Ramos (cell line): Measurements from ENCODE around the gene SUPT20H.

Experiments
- in situ Hi-C: fragments of 300-500 bp; cut with MboI; formaldehyde crosslinking; loops from one replicate; pipeline ENCODE4 v1.14.3; 2022; ENCODE audit warnings: low sequenced_read_pairs; ENCODE audit not compliant: unreplicated experiment

Gene SUPT20H

DNA sequence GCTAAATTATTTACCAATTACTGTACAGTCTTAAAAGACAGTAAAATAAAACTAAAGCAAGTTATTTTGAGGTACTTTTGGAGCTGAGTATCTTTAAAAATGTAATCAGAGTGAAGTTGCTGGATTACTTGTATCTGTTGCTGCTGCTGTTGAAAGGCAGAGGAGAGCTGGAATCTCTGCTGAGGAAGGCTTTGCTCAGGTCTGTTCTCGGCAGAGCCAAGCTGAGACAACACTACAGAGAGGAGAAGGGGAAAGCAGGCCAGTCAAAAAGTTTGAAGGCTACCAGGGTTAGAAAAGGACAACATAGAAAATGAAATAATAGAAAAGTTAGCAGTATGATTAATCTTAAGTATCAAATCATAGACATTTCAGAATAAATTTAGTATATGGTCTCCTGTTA, 49.1 kb downstream of the SUPT20H start:
- in situ Hi-C loops: no loop called here

DNA sequence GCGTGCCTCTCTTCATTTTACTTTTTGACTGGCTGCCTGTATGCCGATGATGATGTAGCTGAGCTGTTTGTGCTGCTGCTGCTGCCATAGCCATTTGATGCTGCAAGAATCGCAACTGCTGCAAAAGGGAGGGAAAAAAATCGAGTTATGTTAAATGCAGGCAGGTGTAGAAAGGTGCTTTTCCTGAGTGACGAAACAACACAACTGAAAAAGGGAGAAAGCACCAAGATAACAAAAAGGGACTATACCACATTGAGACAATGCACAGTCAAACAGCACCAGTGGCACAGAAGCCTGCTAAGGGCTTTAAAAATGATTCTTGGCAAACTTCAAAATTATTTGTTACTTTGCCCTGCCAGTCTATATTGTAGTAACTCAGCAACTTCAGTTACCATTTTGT, 49.8 kb downstream of the SUPT20H start:
- in situ Hi-C loops: no loop called here

DNA sequence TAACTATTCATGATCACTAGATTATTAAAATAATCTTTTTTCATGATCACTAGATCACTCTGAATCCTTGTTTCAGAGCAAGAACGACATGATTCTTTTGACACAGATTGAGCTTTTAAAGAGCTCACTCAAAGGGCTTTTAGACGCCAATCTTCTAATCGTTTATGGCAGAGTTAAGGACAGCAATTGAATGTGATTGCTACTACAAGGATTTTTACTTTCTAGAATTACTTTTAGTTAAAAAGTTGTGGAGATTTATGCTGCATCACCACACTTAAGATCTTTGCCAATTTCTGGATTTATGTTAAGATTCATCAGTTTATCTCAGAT, 57.6 kb downstream of the SUPT20H start:
- in situ Hi-C loops: no loop called here

DNA sequence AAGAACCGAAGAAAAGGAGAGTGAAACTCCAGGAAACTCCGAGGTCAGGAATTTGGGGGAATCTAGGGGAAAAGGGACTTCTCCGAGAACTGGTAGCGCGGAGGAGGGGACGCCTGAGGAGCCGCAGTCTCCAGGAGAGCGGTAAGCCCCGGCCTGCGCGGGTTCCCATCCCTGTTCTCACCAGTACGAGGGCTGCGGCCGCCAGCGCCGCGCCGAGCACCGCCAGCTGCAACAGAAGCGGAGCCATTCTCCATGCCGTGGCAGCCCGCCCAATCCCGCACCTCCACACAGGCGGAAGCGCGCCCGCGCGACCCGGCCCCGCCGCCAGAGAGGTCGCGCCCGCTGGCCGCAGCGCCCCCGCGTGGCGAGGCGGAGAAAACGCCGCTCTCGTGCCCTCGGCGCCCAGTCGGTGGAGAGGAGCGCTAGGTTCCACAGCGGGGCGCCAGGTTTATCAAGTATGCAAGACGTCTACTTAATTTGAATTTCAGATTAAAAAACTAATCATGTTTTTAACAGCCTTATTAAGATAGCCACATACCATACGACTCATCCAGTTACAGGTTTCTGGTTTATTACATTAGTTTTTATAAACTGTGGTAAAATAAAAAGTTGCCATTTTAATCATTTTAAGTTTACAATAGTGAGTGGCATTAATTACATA, 60.3 kb downstream of the SUPT20H start, which contains the start of gene ALG5:
TSS of gene ALG5 (minus strand) at position 287 of the 661 bp plus-strand sequence. CDS start at position 247, 40 bp downstream.
- in situ Hi-C loops: no loop called here

DNA sequence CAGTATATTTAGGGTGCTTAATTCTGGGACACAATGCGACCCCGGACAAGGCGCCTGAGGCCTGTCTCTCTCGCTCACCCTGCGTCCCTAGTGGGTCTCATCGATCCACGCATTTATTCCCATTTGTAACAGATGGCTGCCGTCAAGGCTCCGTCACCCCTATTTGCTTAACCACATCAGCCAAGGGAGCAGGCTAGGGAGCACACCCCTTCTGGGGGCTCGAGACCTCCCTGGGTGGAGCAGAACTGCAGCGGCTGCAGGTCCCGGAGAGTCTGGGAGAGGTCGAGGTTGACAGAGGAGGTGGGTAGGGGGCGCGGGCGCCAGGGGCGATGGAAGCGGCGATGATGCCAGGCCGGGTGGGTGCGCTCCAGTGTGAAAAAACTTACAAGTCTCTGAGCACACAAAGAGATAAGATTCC, 60.9 kb downstream of the SUPT20H start:
- in situ Hi-C loops: no loop called here

- in situ Hi-C loops: no loop called here
Observed at GRCh38 chr13:36997716-36998427, 61.6 kb downstream of the SUPT20H start.

GRCh38 chr13:36992362-36992761, 67.1 kb downstream of the SUPT20H start:
- in situ Hi-C loops: no loop called here

DNA sequence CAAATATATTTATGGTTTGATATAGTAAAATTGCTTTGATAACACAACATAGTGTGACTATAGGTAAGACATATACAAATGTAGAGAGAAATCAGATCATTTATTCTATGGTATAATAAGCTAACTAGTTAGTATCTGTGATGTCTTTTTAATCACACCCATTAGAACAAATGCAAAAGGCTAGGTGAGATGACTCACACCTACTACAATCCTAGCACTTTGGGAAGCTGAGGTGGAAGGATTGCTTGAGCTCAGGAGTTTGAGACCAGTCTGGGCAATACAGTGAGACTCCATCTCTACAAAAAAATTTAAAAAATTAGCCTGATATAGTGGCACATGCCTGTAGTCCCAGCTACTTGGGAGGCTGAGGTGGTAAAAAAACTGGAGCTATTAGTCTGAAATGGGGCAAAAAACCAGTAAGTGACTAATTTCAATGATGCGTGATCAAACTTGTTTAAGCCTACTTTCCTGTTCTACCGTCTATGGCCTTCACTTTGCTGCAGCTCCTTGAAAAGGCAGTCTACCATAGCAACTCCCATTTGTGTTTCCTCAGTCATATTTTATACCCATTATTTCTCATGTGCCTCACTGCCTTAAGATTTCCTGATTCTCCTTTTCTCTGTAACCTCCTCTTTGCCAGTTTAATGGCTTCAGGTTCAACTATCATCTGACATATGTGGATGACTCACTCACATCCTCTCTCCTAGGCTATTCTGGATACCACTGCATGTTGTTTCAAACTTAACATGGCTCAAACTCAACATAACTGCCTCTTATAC, 72.8 kb downstream of the SUPT20H start:
- in situ Hi-C loops: no loop called here

- in situ Hi-C loops: no loop called here
Observed at GRCh38 chr13:36981156-36981743, 78.2 kb downstream of the SUPT20H start.

GRCh38 chr13:36979361-36980050, 80.0 kb downstream of the SUPT20H start:
- in situ Hi-C loops: no loop called here

DNA sequence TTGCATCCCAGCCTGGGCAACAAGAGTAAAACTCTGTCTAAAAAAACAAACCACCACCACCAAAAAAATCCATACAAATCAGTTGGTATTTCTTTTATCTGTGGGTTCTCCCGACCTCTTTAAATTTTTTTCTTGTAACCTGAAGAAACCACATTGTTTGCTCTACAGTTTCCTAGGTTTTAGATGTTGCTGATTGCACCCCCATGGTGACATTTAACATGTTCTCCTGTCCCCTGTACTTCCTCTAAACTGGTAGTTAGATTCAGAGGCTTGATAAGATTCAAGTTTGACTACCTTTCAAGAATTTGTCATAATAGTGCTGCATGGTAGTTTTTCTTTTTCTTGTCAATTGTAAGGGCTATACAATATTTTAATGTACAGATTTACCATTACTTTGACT, 84.3 kb downstream of the SUPT20H start:
- in situ Hi-C loops: no loop called here

GRCh38 chr13:36973621-36974295, 85.7 kb downstream of the SUPT20H start:
- in situ Hi-C loops: no loop called here

DNA sequence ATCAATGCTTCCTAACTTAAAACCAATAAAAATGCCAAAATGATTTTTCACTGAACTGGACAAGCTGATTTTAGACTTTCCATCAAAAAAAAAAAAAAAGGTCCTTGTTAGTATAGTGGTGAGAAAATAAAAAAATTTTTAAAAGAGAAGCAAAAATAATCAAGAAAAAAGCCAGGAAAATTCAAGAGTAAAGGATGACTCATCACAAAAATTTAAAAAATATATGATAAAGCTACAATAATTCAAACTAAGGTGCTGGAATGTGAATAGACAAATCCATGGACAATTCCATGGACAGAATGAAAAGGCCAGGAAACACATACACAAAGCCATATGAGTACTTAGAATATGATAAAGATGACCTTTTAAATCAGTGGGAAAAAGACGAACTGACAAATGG, 86.5 kb downstream of the SUPT20H start:
- in situ Hi-C loops: no loop called here

GRCh38 chr13:36966404-36966803, 93.1 kb downstream of the SUPT20H start:
- in situ Hi-C loops: no loop called here

- in situ Hi-C loops: no loop called here
Observed at GRCh38 chr13:36965767-36966166, 93.7 kb downstream of the SUPT20H start.

- in situ Hi-C loops: no loop called here
Observed at GRCh38 chr13:36959456-36960116, 99.9 kb downstream of the SUPT20H start.
